Measurements from ENCODE around the gene CTNND2.

DNA sequence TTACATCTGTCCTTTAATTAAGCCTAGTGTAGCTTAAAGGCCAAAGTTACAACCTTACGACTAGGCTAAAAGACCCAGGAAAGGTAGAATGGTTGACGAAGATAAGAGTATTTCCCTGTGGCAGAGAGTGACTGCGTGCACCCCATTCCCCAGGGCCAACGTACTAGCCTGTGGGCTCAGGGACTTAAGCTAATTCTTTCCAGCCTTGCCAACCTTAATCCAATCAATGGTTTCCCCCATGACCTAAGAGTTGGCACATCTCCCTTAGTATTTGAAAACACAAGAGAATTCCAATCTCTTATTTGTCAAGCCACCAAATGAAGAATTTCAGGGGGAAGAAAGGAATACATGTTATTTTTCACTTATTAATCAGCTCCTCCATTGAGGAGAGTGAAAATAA, 16.0 kb downstream of the CTNND2 start:
- no peak for TF ChIP-seq CTCF (IDR thresholded peaks at IDR 0.05)
- TF ChIP-seq POLR2A (IDR thresholded peaks at IDR 0.05), result no peak

Measured in Peyer's patch (tissue), 4 donors.